ENCODE data around the gene FAM193A. TPM values are rescaled to one million over a fixed set of nuclear protein-coding genes. Genes with fewer than 3 reads are reported as not detected.
"Not testable (repeated sequence)": the region's sequence is repeated elsewhere in the genome, so short reads cannot be mapped to it uniquely, and the experiment has no call there.

FAM193A gene

DNA sequence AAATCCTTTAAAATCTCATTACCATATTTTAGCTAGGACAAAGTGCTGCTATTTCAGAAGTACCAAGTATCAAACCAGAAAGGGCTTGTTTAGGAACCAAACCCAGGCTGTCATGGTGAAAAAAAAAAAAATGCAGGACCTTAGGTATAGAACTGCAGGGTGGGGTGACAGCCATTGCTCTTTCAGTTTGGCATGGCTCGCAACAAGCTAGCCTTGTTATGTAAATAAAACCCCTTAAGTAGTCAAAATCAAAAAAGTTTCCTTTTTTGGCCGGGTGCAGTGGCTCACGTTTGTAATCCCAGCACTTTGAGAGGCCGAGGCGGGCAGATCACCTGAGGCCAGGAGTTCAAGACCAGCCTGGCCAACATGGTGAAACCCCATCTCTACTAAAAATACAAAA, 244.2 kb downstream of the FAM193A start:
- WGBS = 94% methylated on average over 5 of the region's 5 CpGs
- H3K18ac ChIP-seq (ENCODE audit: low read depth in 1 of 2, low read length in 2 of 2); H3K4me2 ChIP-seq (ENCODE audit: low read length, poor library complexity, severe bottlenecking); H3K14ac ChIP-seq (ENCODE audit: low read length in 2 of 2); H2BK120ac ChIP-seq (ENCODE audit: low read depth, low read length); H3K27ac ChIP-seq (ENCODE audit: low read length, poor library complexity, severe bottlenecking); H4K91ac ChIP-seq (ENCODE audit: low read length); H2AK5ac ChIP-seq (ENCODE audit: low read length, severe bottlenecking); H3K4me3 ChIP-seq (ENCODE audit: insufficient read depth in 1 of 2, low read depth in 1 of 2, low read length in 2 of 2); H2BK15ac ChIP-seq (ENCODE audit: low read depth, poor library complexity, severe bottlenecking); H3K79me1 ChIP-seq (replicated peaks; ENCODE audit: low read length, poor library complexity, severe bottlenecking); H3K23ac ChIP-seq (ENCODE audit: low read length in 2 of 2); H3K27me3 ChIP-seq (ENCODE audit: control insufficient read depth in 1 of 2, insufficient read depth in 1 of 2, low read length in 2 of 2); H2AFZ ChIP-seq (ENCODE audit: low read depth, low read length); DNase-seq; H4K8ac ChIP-seq (ENCODE audit: low read length); H3K36me3 ChIP-seq (ENCODE audit: control insufficient read depth in 1 of 2, insufficient read depth in 2 of 2, low read depth in 1 of 2, low read length in 2 of 2); H3K4me1 ChIP-seq (ENCODE audit: control insufficient read depth, insufficient read depth, low read depth, low read length); H2BK5ac ChIP-seq (ENCODE audit: low read depth, low read length, poor library complexity, severe bottlenecking); H2BK12ac ChIP-seq (ENCODE audit: low read length in 2 of 2); H3K4ac ChIP-seq (ENCODE audit: low read depth in 1 of 2, low read length in 2 of 2); H3K9ac ChIP-seq (ENCODE audit: low read length): not testable (repeated sequence)
- H3K9me3 ChIP-seq (ENCODE audit: control insufficient read depth, low read length) = peaks cover 20% of the 10 kb centered on the region

DNA sequence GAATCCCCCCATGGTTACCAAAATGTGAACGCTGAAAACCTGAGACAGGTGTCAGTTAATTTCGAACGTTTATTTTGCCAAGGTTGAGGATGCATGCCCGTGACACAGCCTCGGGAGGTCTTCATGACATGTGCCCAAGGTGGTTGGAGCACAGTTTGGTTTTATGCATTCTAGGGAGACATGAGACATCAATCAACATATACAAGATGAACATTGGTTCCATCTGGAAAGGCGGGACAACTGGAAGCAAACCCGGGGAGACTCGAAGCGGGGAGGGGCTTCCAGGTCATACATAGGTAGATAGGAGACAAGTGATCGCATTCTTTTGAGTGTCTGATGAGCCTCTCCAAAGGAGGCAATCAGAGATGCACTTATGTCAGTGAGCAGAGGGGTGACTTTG, 245.5 kb downstream of the FAM193A start:
- Histone ChIP-seq H4K8ac (ENCODE audit: low read length) (no peak overlapping the region), H3K27me3 (ENCODE audit: control insufficient read depth in 1 of 2, insufficient read depth in 1 of 2, low read length in 2 of 2) (peaks cover 0 to 4% of the 10 kb centered on the region in 2 experiments), H3K14ac (ENCODE audit: low read length in 2 of 2) (no peak overlapping the region), H3K4me3 (ENCODE audit: insufficient read depth in 1 of 2, low read depth in 1 of 2, low read length in 2 of 2) (no peak overlapping the region), H2BK15ac (ENCODE audit: low read depth, poor library complexity, severe bottlenecking) (no peak overlapping the region), H4K91ac (ENCODE audit: low read length) (no peak overlapping the region), H2BK5ac (ENCODE audit: low read depth, low read length, poor library complexity, severe bottlenecking) (no peak overlapping the region), H3K18ac (ENCODE audit: low read depth in 1 of 2, low read length in 2 of 2) (no peak overlapping the region), H3K4ac (ENCODE audit: low read depth in 1 of 2, low read length in 2 of 2) (no peak overlapping the region), H3K9me3 (ENCODE audit: control insufficient read depth, low read length) (peaks cover 20% of the 10 kb centered on the region), H2BK120ac (ENCODE audit: low read depth, low read length) (no peak overlapping the region), H3K4me2 (ENCODE audit: low read length, poor library complexity, severe bottlenecking) (no peak overlapping the region), H3K4me1 (ENCODE audit: control insufficient read depth, insufficient read depth, low read depth, low read length) (no peaks in the 10 kb centered on the region), H3K9ac (ENCODE audit: low read length) (no peak overlapping the region), H3K79me1 (replicated peaks; ENCODE audit: low read length, poor library complexity, severe bottlenecking) (no peaks in the 10 kb centered on the region), H3K27ac (ENCODE audit: low read length, poor library complexity, severe bottlenecking) (no peak overlapping the region), H2AK5ac (ENCODE audit: low read length, severe bottlenecking) (no peak overlapping the region), H2AFZ (ENCODE audit: low read depth, low read length) (no peak overlapping the region), H2BK12ac (ENCODE audit: low read length in 2 of 2) (no peak overlapping the region), H3K36me3 (ENCODE audit: control insufficient read depth in 1 of 2, insufficient read depth in 2 of 2, low read depth in 1 of 2, low read length in 2 of 2) (no peaks in the 10 kb centered on the region), H3K23ac (ENCODE audit: low read length in 2 of 2) (no peak overlapping the region)
- no peak for DNase-seq
- 92% methylated on average over 6 of the region's 10 CpGs for WGBS

Small RNAs within 50 kb of the gene (small RNA-seq; reads per million reads assigned to genes)
- gene CR545473.1 (ENCODE audit: low read depth) (not detected), gene RF00019 (ENCODE audit: low read depth) (not detected)
